GM23248 (cell line): ENCODE results near the gene CHRNA3. TPM values are rescaled to one million over a fixed set of nuclear protein-coding genes. Genes with fewer than 3 reads are reported as not detected.

Experiments
- DNase-seq: peaks from one replicate; pipeline ENCODE4 v3.0.0-alpha.2; 2015
- H2AFZ ChIP-seq: fragments of 200-600 bp; sonication (generic); 2 replicates; pipeline ENCODE4 v1.6.1; 2016; ENCODE audit warnings: antibody characterized with exemption
- H3F3A ChIP-seq: fragments of 200-600 bp; sonication (generic); 2 replicates; pipeline ENCODE4 v1.6.1; 2016; ENCODE audit warnings: mild to moderate bottlenecking, antibody characterized with exemption, mixed run types; ENCODE audit not compliant: insufficient read depth
- H3K27ac ChIP-seq: fragments of 200-600 bp; sonication (generic); 2 replicates; pipeline ENCODE4 v1.5.1; 2016; ENCODE audit warnings: mild to moderate bottlenecking
- H3K27me3 ChIP-seq: fragments of 200-600 bp; sonication (generic); replicated peaks from 2 replicates; pipeline ENCODE4 v1.6.1; 2016; ENCODE audit warnings: mild to moderate bottlenecking; ENCODE audit not compliant: insufficient read depth
- H3K36me3 ChIP-seq: fragments of 200-600 bp; sonication (generic); 2 replicates; pipeline ENCODE4 v1.6.1; 2016; ENCODE audit warnings: low read depth, mild to moderate bottlenecking
- H3K4me1 ChIP-seq: fragments of 200-600 bp; sonication (generic); 2 replicates; pipeline ENCODE4 v1.6.1; 2016; ENCODE audit warnings: mild to moderate bottlenecking; ENCODE audit not compliant: insufficient read depth
- H3K4me2 ChIP-seq: fragments of 200-600 bp; sonication (generic); one replicate; pipeline ENCODE4 v1.6.1; 2016; ENCODE audit warnings: mild to moderate bottlenecking; ENCODE audit not compliant: unreplicated experiment
- H3K4me3 ChIP-seq: fragments of 200-600 bp; sonication (generic); 2 replicates; pipeline ENCODE4 v1.5.1; 2016; ENCODE audit warnings: mild to moderate bottlenecking
- H3K79me2 ChIP-seq: fragments of 200-600 bp; sonication (generic); 2 replicates; pipeline ENCODE4 v1.6.1; 2016; ENCODE audit warnings: mild to moderate bottlenecking; ENCODE audit not compliant: insufficient read depth
- H3K9ac ChIP-seq: fragments of 200-600 bp; sonication (generic); 2 replicates; pipeline ENCODE4 v1.6.1; 2016; ENCODE audit warnings: mild to moderate bottlenecking
- H3K9me2 ChIP-seq: fragments of 200-600 bp; sonication (generic); 2 replicates; pipeline ENCODE4 v1.6.1; 2016; ENCODE audit warnings: mixed run types, mild to moderate bottlenecking, moderate library complexity; ENCODE audit not compliant: insufficient read depth
- H3K9me3 ChIP-seq: fragments of 200-600 bp; sonication (generic); one replicate; pipeline ENCODE4 v1.6.1; 2017; ENCODE audit warnings: low read depth
- H4K20me1 ChIP-seq: fragments of 200-600 bp; sonication (generic); 2 replicates; pipeline ENCODE4 v1.6.0; 2016; ENCODE audit not compliant: insufficient read depth
- EZH2 ChIP-seq: fragments of 200-600 bp; sonication (generic); IDR thresholded peaks from 2 replicates; pipeline ENCODE4 v1.6.1; 2018; ENCODE audit warnings: antibody characterized with exemption, mild to moderate bottlenecking; ENCODE audit not compliant: insufficient read depth, poor library complexity, severe bottlenecking
- EZH2phosphoT487 ChIP-seq: fragments of 200-600 bp; sonication (generic); IDR thresholded peaks from 2 replicates; pipeline ENCODE4 v1.6.1; 2018; ENCODE audit warnings: antibody characterized with exemption, moderate library complexity, mild to moderate bottlenecking, low read depth; ENCODE audit not compliant: insufficient read depth
- WGBS, 2 experiments: methylation state at CpG; one replicate each; pipeline ENCODE4 v1.1.6; 2015 to 2017; ENCODE audit warnings: low lambda C conversion rate in 2 of 2, low coverage in 1 of 2; ENCODE audit errors: missing lambda C conversion rate in 2 of 2; 5-methylcytosine and 5-hydroxymethylcytosine counted together
- in situ Hi-C: fragments of 300-500 bp; cut with MboI; formaldehyde crosslinking; loops from 2 replicates; pipeline ENCODE4 v1.15.0; 2020
- polyA plus RNA-seq: library from polyadenylated mRNA; unstranded; fragments of >200 nt; fragmentation: Nextera tagmentation; extraction: Ambion mirVana; gene quantifications from 2 replicates; pipeline ENCODE4 v1.2.1, GENCODE V29; 2016
- total RNA-seq: library from RNA; depleted of rRNA; stranded (reverse); fragments of >200 nt; shearing (Covaris generic); gene quantifications from 2 replicates; pipeline ENCODE4 v1.2.3, GENCODE V29; 2014; rRNA removed

The CHRNA3 gene
- total RNA-seq (not detected in 2 replicates), polyA plus RNA-seq (not detected in 2 replicates)

- in situ Hi-C loops, result no loop called here
- Histone ChIP-seq H3K9me2 (no peaks in the 10 kb centered on the region), H3K4me2 (no peak within 1 kb of the TSS), H3K4me1 (peaks cover 6% of the 10 kb centered on the region; the same call in 1 of the 2 replicates), H3K9me3 (no peaks in the 10 kb centered on the region), H3F3A (peaks cover 6% of the 10 kb centered on the region), H3K27me3 (peaks cover 65% of the 10 kb centered on the region), H3K36me3 (no peaks in the 10 kb centered on the region), H4K20me1 (no peaks in the 10 kb centered on the region), H3K4me3 (no peak within 1 kb of the TSS; the same call in 1 of the 2 replicates), H3K27ac (no peak within 1 kb of the TSS), H2AFZ (no peak within 1 kb of the TSS), H3K79me2 (no peaks in the 10 kb centered on the region), H3K9ac (no peak within 1 kb of the TSS)
- 3 to 7% methylated on average over 45 to 58 of the region's 102 CpGs for WGBS, 2 experiments
- TF ChIP-seq EZH2phosphoT487 (no peak), EZH2 (no peak)
- peak; percentile 12 for DNase-seq
Observed at GRCh38 chr15:78620527-78621421, at the start of gene CHRNA3. Gene CHRNA3, minus strand, starts transcription at chr15:78620996. Its CDS starts 202 bp downstream, at chr15:78620794.

GRCh38 chr15:78668987-78669386 lies 48.2 kb upstream of the CHRNA3 start:
- WGBS, 2 experiments, result 20 to 59% methylated on average over 1 to 2 of the region's 2 CpGs
- Histone ChIP-seq H3K9me2 (no peaks in the 10 kb centered on the region), H3K27ac (no peak overlapping the region), H3K4me3 (no peak overlapping the region), H3K9ac (no peak overlapping the region), H3K4me1 (no peaks in the 10 kb centered on the region), H4K20me1 (no peaks in the 10 kb centered on the region), H3K9me3 (no peaks in the 10 kb centered on the region), H3K4me2 (no peak overlapping the region), H2AFZ (no peak overlapping the region), H3K36me3 (no peaks in the 10 kb centered on the region), H3K79me2 (no peaks in the 10 kb centered on the region), H3K27me3 (peaks cover 39% of the 10 kb centered on the region), H3F3A (no peaks in the 10 kb centered on the region)
- TF ChIP-seq EZH2 (no peak), EZH2phosphoT487 (no peak)
- in situ Hi-C loops, result no loop called here
- DNase-seq, result no peak

GRCh38 chr15:78667578-78668236 lies 46.9 kb upstream of the CHRNA3 start:
- DNase-seq, result no peak
- no peak overlapping the region for H2AFZ ChIP-seq
- WGBS, 2 experiments, result 59 to 61% methylated on average over 8 of the region's 8 CpGs
- no peak for TF ChIP-seq EZH2phosphoT487
- TF ChIP-seq EZH2, result no peak
- H3K4me1 ChIP-seq, result no peaks in the 10 kb centered on the region
- H4K20me1 ChIP-seq, result no peaks in the 10 kb centered on the region
- no peak overlapping the region for H3K9ac ChIP-seq
- H3K27me3 ChIP-seq, result peaks cover 40% of the 10 kb centered on the region
- no peaks in the 10 kb centered on the region for H3K79me2 ChIP-seq
- no peaks in the 10 kb centered on the region for H3K36me3 ChIP-seq
- no peaks in the 10 kb centered on the region for H3K9me2 ChIP-seq
- H3K4me3 ChIP-seq, result no peak overlapping the region
- H3F3A ChIP-seq, result no peaks in the 10 kb centered on the region
- no peak overlapping the region for H3K27ac ChIP-seq
- in situ Hi-C loops, result no loop called here
- no peak overlapping the region for H3K4me2 ChIP-seq
- H3K9me3 ChIP-seq, result no peaks in the 10 kb centered on the region

- Histone ChIP-seq H3K4me1 (no peaks in the 10 kb centered on the region), H3K9me3 (no peaks in the 10 kb centered on the region), H3K4me2 (no peak overlapping the region), H3K9ac (no peak overlapping the region), H4K20me1 (no peaks in the 10 kb centered on the region), H3K9me2 (no peaks in the 10 kb centered on the region), H3F3A (no peaks in the 10 kb centered on the region), H3K27me3 (peaks cover 43% of the 10 kb centered on the region), H3K79me2 (no peaks in the 10 kb centered on the region), H2AFZ (no peak overlapping the region), H3K36me3 (no peaks in the 10 kb centered on the region), H3K4me3 (no peak overlapping the region), H3K27ac (no peak overlapping the region)
- WGBS, 2 experiments, result 67% methylated on average over 6 of the region's 6 CpGs
- in situ Hi-C loops, result no loop called here
- no peak for TF ChIP-seq EZH2
- TF ChIP-seq EZH2phosphoT487, result no peak
- DNase-seq, result no peak
Observed at GRCh38 chr15:78666010-78666409, 45.2 kb upstream of the CHRNA3 start.
